HepG2 (cell line): ENCODE data around the gene SLC9A9. TPM values are rescaled to one million over a fixed set of nuclear protein-coding genes. Genes with fewer than 3 reads are reported as not detected.

ENCODE experiments used
- BHLHE40 ChIP-seq: IDR thresholded peaks from 2 replicates; pipeline ENCODE4 v1.6.1; 2011; ENCODE audit warnings: low read length, improper control_type of control experiment
- CSRNP2 ChIP-seq: sonication (generic); formaldehyde crosslinking; conservative IDR thresholded peaks from 2 replicates; pipeline ENCODE4 v1.8.0; 2022; ENCODE audit warnings: low read depth, missing genetic modification reagents
- MYPOP ChIP-seq: sonication (generic); formaldehyde crosslinking; IDR thresholded peaks from 2 replicates; pipeline ENCODE4 v1.8.1; 2023; ENCODE audit warnings: mild to moderate bottlenecking, moderate library complexity, missing genetic modification reagents
- SMARCC2 ChIP-seq: fragments of 450-650 bp; IDR thresholded peaks from 2 replicates; pipeline ENCODE4 v1.6.1; 2017; ENCODE audit warnings: antibody characterized with exemption, mild to moderate bottlenecking
- SRSF9 ChIP-seq: fragments of 200-400 bp; formaldehyde crosslinking; IDR thresholded peaks from 2 replicates; pipeline ENCODE4 v1.6.1; 2018; ENCODE audit warnings: borderline replicate concordance, mild to moderate bottlenecking, low read depth, low read length; ENCODE audit not compliant: insufficient read depth, poor library complexity, severe bottlenecking
- ZBTB7A ChIP-seq: sonication (generic); formaldehyde crosslinking; IDR thresholded peaks from 2 replicates; pipeline ENCODE4 v1.8.0; 2022; ENCODE audit warnings: mild to moderate bottlenecking, missing genetic modification reagents
- ZNF496 ChIP-seq: sonication (generic); formaldehyde crosslinking; IDR thresholded peaks from 2 replicates; pipeline ENCODE4 v1.8.1; 2023; ENCODE audit warnings: mild to moderate bottlenecking, moderate library complexity, missing genetic modification reagents; ENCODE audit not compliant: insufficient replicate concordance
- polyA plus RNA-seq, 8 experiments: library from polyadenylated mRNA; depleted of rRNA in 3 of 8; stranded (reverse) in 7 of 8; unstranded in 1 of 8; fragments of >200 nt; fragmentation: Illumina TruSeq in 4 of 8; extraction: Trizol in 4 of 8; gene quantifications; 2 replicates each; pipeline versions ENCODE4 v1.2.1 to v1.2.3, GENCODE V29; 2011 to 2016; ENCODE audit warnings: low read depth in 4 of 8, missing spikeins in 1 of 8, mixed read lengths in 1 of 8; ENCODE audit not compliant: insufficient read depth in 1 of 8
- total RNA-seq, 5 experiments: library from RNA; depleted of rRNA; stranded (reverse); fragments of >200 nt; fragmentation: Illumina TruSeq; extraction: Trizol; gene quantifications; 2 replicates each; pipeline ENCODE4 v1.2.3, GENCODE V29; 2016; ENCODE audit warnings: low read depth in 1 of 5
- TF ChIP-seq, protein P1 (sequence below): sonication (generic); formaldehyde crosslinking; IDR thresholded peaks from 2 replicates; pipeline ENCODE4 v1.9.0; 2021; ENCODE audit warnings: mild to moderate bottlenecking, missing genetic modification reagents
- TF ChIP-seq, protein P2 (sequence below): sonication (generic); formaldehyde crosslinking; IDR thresholded peaks from 2 replicates; pipeline ENCODE4 v1.4.0; 2020; ENCODE audit warnings: missing genetic modification reagents, borderline replicate concordance

The SLC9A9 gene
- total and polyA plus RNA-seq, 2 of the 13 experiments (the other 11 are each of a cell fraction or from before 2014, with no cell fraction given), result not detected

- TF ChIP-seq MYPOP (CRISPR knock-in tag) (no peak), SRSF9 (no peak), ZBTB7A (no peak), CSRNP2 (CRISPR knock-in tag) (no peak), BHLHE40 (no peak), ZNF496 (CRISPR knock-in tag) (no peak), SMARCC2 (no peak)
- TF ChIP-seq, protein P1, sequence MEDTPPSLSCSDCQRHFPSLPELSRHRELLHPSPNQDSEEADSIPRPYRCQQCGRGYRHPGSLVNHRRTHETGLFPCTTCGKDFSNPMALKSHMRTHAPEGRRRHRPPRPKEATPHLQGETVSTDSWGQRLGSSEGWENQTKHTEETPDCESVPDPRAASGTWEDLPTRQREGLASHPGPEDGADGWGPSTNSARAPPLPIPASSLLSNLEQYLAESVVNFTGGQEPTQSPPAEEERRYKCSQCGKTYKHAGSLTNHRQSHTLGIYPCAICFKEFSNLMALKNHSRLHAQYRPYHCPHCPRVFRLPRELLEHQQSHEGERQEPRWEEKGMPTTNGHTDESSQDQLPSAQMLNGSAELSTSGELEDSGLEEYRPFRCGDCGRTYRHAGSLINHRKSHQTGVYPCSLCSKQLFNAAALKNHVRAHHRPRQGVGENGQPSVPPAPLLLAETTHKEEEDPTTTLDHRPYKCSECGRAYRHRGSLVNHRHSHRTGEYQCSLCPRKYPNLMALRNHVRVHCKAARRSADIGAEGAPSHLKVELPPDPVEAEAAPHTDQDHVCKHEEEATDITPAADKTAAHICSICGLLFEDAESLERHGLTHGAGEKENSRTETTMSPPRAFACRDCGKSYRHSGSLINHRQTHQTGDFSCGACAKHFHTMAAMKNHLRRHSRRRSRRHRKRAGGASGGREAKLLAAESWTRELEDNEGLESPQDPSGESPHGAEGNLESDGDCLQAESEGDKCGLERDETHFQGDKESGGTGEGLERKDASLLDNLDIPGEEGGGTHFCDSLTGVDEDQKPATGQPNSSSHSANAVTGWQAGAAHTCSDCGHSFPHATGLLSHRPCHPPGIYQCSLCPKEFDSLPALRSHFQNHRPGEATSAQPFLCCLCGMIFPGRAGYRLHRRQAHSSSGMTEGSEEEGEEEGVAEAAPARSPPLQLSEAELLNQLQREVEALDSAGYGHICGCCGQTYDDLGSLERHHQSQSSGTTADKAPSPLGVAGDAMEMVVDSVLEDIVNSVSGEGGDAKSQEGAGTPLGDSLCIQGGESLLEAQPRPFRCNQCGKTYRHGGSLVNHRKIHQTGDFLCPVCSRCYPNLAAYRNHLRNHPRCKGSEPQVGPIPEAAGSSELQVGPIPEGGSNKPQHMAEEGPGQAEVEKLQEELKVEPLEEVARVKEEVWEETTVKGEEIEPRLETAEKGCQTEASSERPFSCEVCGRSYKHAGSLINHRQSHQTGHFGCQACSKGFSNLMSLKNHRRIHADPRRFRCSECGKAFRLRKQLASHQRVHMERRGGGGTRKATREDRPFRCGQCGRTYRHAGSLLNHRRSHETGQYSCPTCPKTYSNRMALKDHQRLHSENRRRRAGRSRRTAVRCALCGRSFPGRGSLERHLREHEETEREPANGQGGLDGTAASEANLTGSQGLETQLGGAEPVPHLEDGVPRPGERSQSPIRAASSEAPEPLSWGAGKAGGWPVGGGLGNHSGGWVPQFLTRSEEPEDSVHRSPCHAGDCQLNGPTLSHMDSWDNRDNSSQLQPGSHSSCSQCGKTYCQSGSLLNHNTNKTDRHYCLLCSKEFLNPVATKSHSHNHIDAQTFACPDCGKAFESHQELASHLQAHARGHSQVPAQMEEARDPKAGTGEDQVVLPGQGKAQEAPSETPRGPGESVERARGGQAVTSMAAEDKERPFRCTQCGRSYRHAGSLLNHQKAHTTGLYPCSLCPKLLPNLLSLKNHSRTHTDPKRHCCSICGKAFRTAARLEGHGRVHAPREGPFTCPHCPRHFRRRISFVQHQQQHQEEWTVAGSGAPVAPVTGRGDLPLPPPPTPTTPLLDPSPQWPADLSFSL (CRISPR knock-in tag), result no peak
- TF ChIP-seq, protein P2, sequence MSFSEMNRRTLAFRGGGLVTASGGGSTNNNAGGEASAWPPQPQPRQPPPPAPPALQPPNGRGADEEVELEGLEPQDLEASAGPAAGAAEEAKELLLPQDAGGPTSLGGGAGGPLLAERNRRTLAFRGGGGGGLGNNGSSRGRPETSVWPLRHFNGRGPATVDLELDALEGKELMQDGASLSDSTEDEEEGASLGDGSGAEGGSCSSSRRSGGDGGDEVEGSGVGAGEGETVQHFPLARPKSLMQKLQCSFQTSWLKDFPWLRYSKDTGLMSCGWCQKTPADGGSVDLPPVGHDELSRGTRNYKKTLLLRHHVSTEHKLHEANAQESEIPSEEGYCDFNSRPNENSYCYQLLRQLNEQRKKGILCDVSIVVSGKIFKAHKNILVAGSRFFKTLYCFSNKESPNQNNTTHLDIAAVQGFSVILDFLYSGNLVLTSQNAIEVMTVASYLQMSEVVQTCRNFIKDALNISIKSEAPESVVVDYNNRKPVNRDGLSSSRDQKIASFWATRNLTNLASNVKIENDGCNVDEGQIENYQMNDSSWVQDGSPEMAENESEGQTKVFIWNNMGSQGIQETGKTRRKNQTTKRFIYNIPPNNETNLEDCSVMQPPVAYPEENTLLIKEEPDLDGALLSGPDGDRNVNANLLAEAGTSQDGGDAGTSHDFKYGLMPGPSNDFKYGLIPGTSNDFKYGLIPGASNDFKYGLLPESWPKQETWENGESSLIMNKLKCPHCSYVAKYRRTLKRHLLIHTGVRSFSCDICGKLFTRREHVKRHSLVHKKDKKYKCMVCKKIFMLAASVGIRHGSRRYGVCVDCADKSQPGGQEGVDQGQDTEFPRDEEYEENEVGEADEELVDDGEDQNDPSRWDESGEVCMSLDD, result no peak
- TF ChIP-seq, all 625 proteins: peak for 0
Measured at GRCh38 chr3:143685491-143685890, 162.8 kb downstream of the SLC9A9 start (continued).
